WTC11 (cell line): ENCODE results near the gene RYR1. TPM values are rescaled to one million over a fixed set of nuclear protein-coding genes. Genes with fewer than 3 reads are reported as not detected.

ENCODE experiments used
- ATAC-seq: fragments of 200-7000 bp; cut with Tn5 transposase; 2 replicates; pipeline ENCODE4 v1.10.0; 2021; ENCODE audit warnings: mild to moderate bottlenecking, moderate library complexity
- CTCF ChIA-PET: fragments of 300-600 bp; sonication (Branson Sonifier 250); formaldehyde crosslinking; loops from one replicate; lab custom pipeline; 2021; ENCODE audit warnings: antibody characterized with exemption; lab: Charles Lee
- POLR2A ChIA-PET: fragments of 350-600 bp; sonication (Branson Sonifier 250); formaldehyde crosslinking; loops from one replicate; lab custom pipeline; 2021; ENCODE audit warnings: antibody characterized with exemption; lab: Charles Lee
- DNase-seq: peaks from one replicate; pipeline ENCODE4 v3.0.0; 2021; ENCODE audit warnings: low spot score
- H3K27ac Mint-ChIP-seq: 2 replicates; pipeline ENCODE4 v1.8.0; 2021; ENCODE audit warnings: mixed read lengths
- H3K27me3 Mint-ChIP-seq: 2 replicates; pipeline ENCODE4 v1.8.0; 2021; ENCODE audit warnings: low read depth, mild to moderate bottlenecking, moderate library complexity, mixed read lengths
- H3K36me3 Mint-ChIP-seq: 2 replicates; pipeline ENCODE4 v1.8.0; 2021; ENCODE audit warnings: mixed read lengths
- H3K4me1 Mint-ChIP-seq: 2 replicates; pipeline ENCODE4 v1.8.0; 2022; ENCODE audit warnings: mixed read lengths
- H3K4me3 Mint-ChIP-seq: 2 replicates; pipeline ENCODE4 v1.8.0; 2021; ENCODE audit warnings: mild to moderate bottlenecking, moderate library complexity, mixed read lengths
- H3K9me3 Mint-ChIP-seq: 2 replicates; pipeline ENCODE4 v1.8.0; 2021; ENCODE audit warnings: mixed read lengths
- EMX1 ChIP-seq: fragments of 250-450 bp; sonication (Bioruptor Pico); IDR thresholded peaks from 2 replicates; pipeline ENCODE4 v1.8.0; 2021; ENCODE audit warnings: mild to moderate bottlenecking
- FOXK1 ChIP-seq: sonication (generic); formaldehyde crosslinking; IDR thresholded peaks from 2 replicates; pipeline ENCODE4 v1.8.0; 2022; ENCODE audit warnings: mild to moderate bottlenecking, moderate library complexity, missing genetic modification reagents
- GRHL2 ChIP-seq: fragments of 250-450 bp; sonication (Bioruptor Pico); IDR thresholded peaks from 2 replicates; pipeline ENCODE4 v1.8.0; 2022; ENCODE audit warnings: mild to moderate bottlenecking, moderate library complexity; ENCODE audit not compliant: insufficient replicate concordance, severe bottlenecking
- JAZF1 ChIP-seq: fragments of 250-450 bp; sonication (Bioruptor Pico); IDR thresholded peaks from 2 replicates; pipeline ENCODE4 v1.9.0; 2021; ENCODE audit warnings: moderate library complexity, mild to moderate bottlenecking, inconsistent platforms
- MYBL2 ChIP-seq: sonication (generic); formaldehyde crosslinking; IDR thresholded peaks from 2 replicates; pipeline ENCODE4 v1.8.1; 2023; ENCODE audit warnings: mild to moderate bottlenecking, moderate library complexity, missing genetic modification reagents
- NFYB ChIP-seq: sonication (generic); formaldehyde crosslinking; conservative IDR thresholded peaks from 2 replicates; pipeline ENCODE4 v1.8.0; 2022; ENCODE audit warnings: low read depth, missing genetic modification reagents
- NR2C2 ChIP-seq: sonication (generic); formaldehyde crosslinking; IDR thresholded peaks from 2 replicates; pipeline ENCODE4 v1.8.0; 2022; ENCODE audit warnings: mild to moderate bottlenecking, missing genetic modification reagents
- OVOL2 ChIP-seq: fragments of 250-450 bp; sonication (Bioruptor Pico); IDR thresholded peaks from 2 replicates; pipeline ENCODE4 v1.9.0; 2021; ENCODE audit warnings: mild to moderate bottlenecking, borderline replicate concordance
- RELA ChIP-seq: sonication (generic); formaldehyde crosslinking; IDR thresholded peaks from 2 replicates; pipeline ENCODE4 v1.8.1; 2022; ENCODE audit warnings: missing genetic modification reagents, mild to moderate bottlenecking, borderline replicate concordance
- ZNF263 ChIP-seq: sonication (generic); formaldehyde crosslinking; IDR thresholded peaks from 2 replicates; pipeline ENCODE4 v1.8.1; 2022; ENCODE audit warnings: low read depth, mild to moderate bottlenecking, moderate library complexity, missing genetic modification reagents
- ZNF317 ChIP-seq: sonication (generic); formaldehyde crosslinking; IDR thresholded peaks from 2 replicates; pipeline ENCODE4 v1.8.1; 2023; ENCODE audit warnings: low read depth, mild to moderate bottlenecking, moderate library complexity, missing genetic modification reagents, borderline replicate concordance
- total RNA-seq: library from RNA; stranded (reverse); gene quantifications from 3 replicates; pipeline ENCODE4 v1.2.3, GENCODE V29; 2021
- TF ChIP-seq, protein P1 (sequence below): fragments of 250-450 bp; sonication (Bioruptor Pico); IDR thresholded peaks from 2 replicates; pipeline ENCODE4 v1.9.0; 2021; ENCODE audit warnings: mild to moderate bottlenecking
- TF ChIP-seq, protein P2 (sequence below): sonication (generic); formaldehyde crosslinking; IDR thresholded peaks from 2 replicates; pipeline ENCODE4 v1.8.1; 2022; ENCODE audit warnings: mild to moderate bottlenecking, missing genetic modification reagents, moderate library complexity, borderline replicate concordance
- TF ChIP-seq, protein P3 (sequence below): sonication (generic); formaldehyde crosslinking; IDR thresholded peaks from 2 replicates; pipeline ENCODE4 v1.8.1; 2023; ENCODE audit warnings: mild to moderate bottlenecking, missing genetic modification reagents, borderline replicate concordance
- TF ChIP-seq, protein P4 (sequence below): sonication (generic); formaldehyde crosslinking; IDR thresholded peaks from 2 replicates; pipeline ENCODE4 v1.8.0; 2023; ENCODE audit warnings: missing genetic modification reagents, mild to moderate bottlenecking, borderline replicate concordance
- TF ChIP-seq, protein P5 (sequence below): sonication (generic); formaldehyde crosslinking; IDR thresholded peaks from 2 replicates; pipeline ENCODE4 v1.8.0; 2022; ENCODE audit warnings: mild to moderate bottlenecking, missing genetic modification reagents
- TF ChIP-seq, protein P6 (sequence below): sonication (generic); formaldehyde crosslinking; IDR thresholded peaks from 2 replicates; pipeline ENCODE4 v1.8.1; 2023; ENCODE audit warnings: mild to moderate bottlenecking, missing genetic modification reagents
- TF ChIP-seq, protein P7 (sequence below): sonication (generic); formaldehyde crosslinking; IDR thresholded peaks from 2 replicates; pipeline ENCODE4 v1.8.1; 2022; ENCODE audit warnings: low read depth, mild to moderate bottlenecking, moderate library complexity, missing genetic modification reagents, borderline replicate concordance

The RYR1 gene
- total RNA-seq, 1 experiment from 2014 or later = 24.2 TPM

DNA sequence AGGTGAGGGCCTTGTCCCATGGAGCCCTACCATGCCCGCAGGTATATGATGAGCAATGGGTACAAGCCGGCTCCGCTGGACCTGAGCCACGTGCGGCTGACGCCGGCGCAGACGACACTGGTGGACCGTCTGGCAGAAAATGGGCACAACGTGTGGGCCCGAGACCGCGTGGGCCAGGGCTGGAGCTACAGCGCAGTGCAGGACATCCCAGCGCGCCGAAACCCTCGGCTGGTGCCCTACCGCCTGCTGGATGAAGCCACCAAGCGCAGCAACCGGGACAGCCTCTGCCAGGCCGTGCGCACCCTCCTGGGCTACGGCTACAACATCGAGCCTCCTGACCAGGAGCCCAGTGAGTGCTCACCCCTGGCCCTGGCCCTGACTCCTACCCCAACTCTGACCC lies 32.6 kb downstream of the RYR1 start (continued):
- TF ChIP-seq, protein P1, sequence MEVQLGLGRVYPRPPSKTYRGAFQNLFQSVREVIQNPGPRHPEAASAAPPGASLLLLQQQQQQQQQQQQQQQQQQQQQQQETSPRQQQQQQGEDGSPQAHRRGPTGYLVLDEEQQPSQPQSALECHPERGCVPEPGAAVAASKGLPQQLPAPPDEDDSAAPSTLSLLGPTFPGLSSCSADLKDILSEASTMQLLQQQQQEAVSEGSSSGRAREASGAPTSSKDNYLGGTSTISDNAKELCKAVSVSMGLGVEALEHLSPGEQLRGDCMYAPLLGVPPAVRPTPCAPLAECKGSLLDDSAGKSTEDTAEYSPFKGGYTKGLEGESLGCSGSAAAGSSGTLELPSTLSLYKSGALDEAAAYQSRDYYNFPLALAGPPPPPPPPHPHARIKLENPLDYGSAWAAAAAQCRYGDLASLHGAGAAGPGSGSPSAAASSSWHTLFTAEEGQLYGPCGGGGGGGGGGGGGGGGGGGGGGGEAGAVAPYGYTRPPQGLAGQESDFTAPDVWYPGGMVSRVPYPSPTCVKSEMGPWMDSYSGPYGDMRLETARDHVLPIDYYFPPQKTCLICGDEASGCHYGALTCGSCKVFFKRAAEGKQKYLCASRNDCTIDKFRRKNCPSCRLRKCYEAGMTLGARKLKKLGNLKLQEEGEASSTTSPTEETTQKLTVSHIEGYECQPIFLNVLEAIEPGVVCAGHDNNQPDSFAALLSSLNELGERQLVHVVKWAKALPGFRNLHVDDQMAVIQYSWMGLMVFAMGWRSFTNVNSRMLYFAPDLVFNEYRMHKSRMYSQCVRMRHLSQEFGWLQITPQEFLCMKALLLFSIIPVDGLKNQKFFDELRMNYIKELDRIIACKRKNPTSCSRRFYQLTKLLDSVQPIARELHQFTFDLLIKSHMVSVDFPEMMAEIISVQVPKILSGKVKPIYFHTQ (CRISPR knock-in tag) = no peak
- TF ChIP-seq, protein P2, sequence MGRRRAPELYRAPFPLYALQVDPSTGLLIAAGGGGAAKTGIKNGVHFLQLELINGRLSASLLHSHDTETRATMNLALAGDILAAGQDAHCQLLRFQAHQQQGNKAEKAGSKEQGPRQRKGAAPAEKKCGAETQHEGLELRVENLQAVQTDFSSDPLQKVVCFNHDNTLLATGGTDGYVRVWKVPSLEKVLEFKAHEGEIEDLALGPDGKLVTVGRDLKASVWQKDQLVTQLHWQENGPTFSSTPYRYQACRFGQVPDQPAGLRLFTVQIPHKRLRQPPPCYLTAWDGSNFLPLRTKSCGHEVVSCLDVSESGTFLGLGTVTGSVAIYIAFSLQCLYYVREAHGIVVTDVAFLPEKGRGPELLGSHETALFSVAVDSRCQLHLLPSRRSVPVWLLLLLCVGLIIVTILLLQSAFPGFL = no peak
- TF ChIP-seq FOXK1 = no peak
- TF ChIP-seq, protein P3, sequence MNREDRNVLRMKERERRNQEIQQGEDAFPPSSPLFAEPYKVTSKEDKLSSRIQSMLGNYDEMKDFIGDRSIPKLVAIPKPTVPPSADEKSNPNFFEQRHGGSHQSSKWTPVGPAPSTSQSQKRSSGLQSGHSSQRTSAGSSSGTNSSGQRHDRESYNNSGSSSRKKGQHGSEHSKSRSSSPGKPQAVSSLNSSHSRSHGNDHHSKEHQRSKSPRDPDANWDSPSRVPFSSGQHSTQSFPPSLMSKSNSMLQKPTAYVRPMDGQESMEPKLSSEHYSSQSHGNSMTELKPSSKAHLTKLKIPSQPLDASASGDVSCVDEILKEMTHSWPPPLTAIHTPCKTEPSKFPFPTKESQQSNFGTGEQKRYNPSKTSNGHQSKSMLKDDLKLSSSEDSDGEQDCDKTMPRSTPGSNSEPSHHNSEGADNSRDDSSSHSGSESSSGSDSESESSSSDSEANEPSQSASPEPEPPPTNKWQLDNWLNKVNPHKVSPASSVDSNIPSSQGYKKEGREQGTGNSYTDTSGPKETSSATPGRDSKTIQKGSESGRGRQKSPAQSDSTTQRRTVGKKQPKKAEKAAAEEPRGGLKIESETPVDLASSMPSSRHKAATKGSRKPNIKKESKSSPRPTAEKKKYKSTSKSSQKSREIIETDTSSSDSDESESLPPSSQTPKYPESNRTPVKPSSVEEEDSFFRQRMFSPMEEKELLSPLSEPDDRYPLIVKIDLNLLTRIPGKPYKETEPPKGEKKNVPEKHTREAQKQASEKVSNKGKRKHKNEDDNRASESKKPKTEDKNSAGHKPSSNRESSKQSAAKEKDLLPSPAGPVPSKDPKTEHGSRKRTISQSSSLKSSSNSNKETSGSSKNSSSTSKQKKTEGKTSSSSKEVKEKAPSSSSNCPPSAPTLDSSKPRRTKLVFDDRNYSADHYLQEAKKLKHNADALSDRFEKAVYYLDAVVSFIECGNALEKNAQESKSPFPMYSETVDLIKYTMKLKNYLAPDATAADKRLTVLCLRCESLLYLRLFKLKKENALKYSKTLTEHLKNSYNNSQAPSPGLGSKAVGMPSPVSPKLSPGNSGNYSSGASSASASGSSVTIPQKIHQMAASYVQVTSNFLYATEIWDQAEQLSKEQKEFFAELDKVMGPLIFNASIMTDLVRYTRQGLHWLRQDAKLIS (CRISPR knock-in tag) = no peak
- no peak for TF ChIP-seq ZNF317 (CRISPR knock-in tag)

DNA sequence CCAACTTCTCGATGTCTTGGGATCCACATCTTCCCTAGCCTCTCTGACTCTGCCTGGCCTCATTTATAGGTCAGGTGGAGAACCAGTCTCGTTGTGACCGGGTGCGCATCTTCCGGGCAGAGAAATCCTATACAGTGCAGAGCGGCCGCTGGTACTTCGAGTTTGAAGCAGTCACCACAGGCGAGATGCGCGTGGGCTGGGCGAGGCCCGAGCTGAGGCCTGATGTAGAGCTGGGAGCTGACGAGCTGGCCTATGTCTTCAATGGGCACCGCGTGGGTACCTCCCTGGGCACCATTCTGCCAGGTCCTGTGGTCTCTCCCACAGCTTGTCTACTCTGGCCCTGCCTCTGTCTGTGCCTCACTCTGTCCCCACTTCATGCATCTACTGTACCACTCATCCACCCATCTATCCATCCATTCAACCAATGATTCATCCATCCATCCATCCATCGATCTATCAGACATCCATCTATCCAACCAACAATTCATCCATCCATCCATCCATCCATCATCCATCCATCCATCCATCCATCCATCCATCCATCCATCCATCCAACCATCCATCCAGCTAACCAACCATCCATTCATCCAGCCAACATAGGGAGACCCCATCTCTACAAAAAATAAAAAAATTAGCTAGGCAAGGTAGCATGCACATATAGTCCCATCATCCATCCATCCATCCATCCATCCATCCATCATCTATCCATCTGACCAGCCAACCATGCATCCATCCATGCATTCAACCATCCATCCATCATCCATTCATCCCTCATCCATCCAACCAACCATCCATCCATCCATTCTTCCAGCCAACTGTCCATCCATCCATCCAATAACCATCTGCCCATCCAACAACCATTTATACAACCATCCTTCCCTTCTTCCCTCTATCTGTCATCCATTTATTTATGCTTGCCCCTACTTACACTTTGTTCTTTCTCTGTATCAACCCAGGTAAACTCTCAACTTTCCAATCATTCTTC lies 34.3 kb downstream of the RYR1 start:
- CTCF ChIA-PET = no interaction called here
- no peak for ATAC-seq
- Mint-ChIP-seq H3K27ac (no peak overlapping the region), H3K36me3 (peaks cover 32% of the 10 kb centered on the region), H3K4me1 (peaks cover 4% of the 10 kb centered on the region; the same call in 1 of the 2 replicates), H3K4me3 (no peak overlapping the region), H3K9me3 (no peaks in the 10 kb centered on the region), H3K27me3 (no peaks in the 10 kb centered on the region)
- no peak for DNase-seq
- POLR2A ChIA-PET = no interaction called here
- no peak for TF ChIP-seq OVOL2 (CRISPR knock-in tag)
- no peak for TF ChIP-seq ZNF317 (CRISPR knock-in tag)
- TF ChIP-seq MYBL2 (CRISPR knock-in tag) = no peak
- TF ChIP-seq, protein P4, sequence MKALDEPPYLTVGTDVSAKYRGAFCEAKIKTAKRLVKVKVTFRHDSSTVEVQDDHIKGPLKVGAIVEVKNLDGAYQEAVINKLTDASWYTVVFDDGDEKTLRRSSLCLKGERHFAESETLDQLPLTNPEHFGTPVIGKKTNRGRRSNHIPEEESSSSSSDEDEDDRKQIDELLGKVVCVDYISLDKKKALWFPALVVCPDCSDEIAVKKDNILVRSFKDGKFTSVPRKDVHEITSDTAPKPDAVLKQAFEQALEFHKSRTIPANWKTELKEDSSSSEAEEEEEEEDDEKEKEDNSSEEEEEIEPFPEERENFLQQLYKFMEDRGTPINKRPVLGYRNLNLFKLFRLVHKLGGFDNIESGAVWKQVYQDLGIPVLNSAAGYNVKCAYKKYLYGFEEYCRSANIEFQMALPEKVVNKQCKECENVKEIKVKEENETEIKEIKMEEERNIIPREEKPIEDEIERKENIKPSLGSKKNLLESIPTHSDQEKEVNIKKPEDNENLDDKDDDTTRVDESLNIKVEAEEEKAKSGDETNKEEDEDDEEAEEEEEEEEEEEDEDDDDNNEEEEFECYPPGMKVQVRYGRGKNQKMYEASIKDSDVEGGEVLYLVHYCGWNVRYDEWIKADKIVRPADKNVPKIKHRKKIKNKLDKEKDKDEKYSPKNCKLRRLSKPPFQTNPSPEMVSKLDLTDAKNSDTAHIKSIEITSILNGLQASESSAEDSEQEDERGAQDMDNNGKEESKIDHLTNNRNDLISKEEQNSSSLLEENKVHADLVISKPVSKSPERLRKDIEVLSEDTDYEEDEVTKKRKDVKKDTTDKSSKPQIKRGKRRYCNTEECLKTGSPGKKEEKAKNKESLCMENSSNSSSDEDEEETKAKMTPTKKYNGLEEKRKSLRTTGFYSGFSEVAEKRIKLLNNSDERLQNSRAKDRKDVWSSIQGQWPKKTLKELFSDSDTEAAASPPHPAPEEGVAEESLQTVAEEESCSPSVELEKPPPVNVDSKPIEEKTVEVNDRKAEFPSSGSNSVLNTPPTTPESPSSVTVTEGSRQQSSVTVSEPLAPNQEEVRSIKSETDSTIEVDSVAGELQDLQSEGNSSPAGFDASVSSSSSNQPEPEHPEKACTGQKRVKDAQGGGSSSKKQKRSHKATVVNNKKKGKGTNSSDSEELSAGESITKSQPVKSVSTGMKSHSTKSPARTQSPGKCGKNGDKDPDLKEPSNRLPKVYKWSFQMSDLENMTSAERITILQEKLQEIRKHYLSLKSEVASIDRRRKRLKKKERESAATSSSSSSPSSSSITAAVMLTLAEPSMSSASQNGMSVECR (CRISPR knock-in tag) = no peak
- no peak for TF ChIP-seq NFYB (CRISPR knock-in tag)
- no peak for TF ChIP-seq ZNF263
- TF ChIP-seq JAZF1 (CRISPR knock-in tag) = no peak
- TF ChIP-seq GRHL2 = no peak
- TF ChIP-seq RELA (CRISPR knock-in tag) = no peak
- TF ChIP-seq, protein P5, sequence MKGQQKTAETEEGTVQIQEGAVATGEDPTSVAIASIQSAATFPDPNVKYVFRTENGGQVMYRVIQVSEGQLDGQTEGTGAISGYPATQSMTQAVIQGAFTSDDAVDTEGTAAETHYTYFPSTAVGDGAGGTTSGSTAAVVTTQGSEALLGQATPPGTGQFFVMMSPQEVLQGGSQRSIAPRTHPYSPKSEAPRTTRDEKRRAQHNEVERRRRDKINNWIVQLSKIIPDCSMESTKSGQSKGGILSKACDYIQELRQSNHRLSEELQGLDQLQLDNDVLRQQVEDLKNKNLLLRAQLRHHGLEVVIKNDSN = no peak
- TF ChIP-seq, protein P6, sequence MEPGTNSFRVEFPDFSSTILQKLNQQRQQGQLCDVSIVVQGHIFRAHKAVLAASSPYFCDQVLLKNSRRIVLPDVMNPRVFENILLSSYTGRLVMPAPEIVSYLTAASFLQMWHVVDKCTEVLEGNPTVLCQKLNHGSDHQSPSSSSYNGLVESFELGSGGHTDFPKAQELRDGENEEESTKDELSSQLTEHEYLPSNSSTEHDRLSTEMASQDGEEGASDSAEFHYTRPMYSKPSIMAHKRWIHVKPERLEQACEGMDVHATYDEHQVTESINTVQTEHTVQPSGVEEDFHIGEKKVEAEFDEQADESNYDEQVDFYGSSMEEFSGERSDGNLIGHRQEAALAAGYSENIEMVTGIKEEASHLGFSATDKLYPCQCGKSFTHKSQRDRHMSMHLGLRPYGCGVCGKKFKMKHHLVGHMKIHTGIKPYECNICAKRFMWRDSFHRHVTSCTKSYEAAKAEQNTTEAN (CRISPR knock-in tag) = no peak
- TF ChIP-seq, protein P7, sequence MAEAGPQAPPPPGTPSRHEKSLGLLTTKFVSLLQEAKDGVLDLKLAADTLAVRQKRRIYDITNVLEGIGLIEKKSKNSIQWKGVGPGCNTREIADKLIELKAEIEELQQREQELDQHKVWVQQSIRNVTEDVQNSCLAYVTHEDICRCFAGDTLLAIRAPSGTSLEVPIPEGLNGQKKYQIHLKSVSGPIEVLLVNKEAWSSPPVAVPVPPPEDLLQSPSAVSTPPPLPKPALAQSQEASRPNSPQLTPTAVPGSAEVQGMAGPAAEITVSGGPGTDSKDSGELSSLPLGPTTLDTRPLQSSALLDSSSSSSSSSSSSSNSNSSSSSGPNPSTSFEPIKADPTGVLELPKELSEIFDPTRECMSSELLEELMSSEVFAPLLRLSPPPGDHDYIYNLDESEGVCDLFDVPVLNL (CRISPR knock-in tag) = no peak
- TF ChIP-seq EMX1 (CRISPR knock-in tag) = no peak
- no peak for TF ChIP-seq NR2C2
